GM21390 (cell line): Measurements from ENCODE around the gene GRM8.
"Not testable (repeated sequence)": the region's sequence is repeated elsewhere in the genome, so short reads cannot be mapped to it uniquely, and the experiment has no call there.

Source experiments
- ATAC-seq: cut with Tn5 transposase; IDR thresholded peaks from one replicate; pipeline ENCODE4 v1.9.1; 2021; ENCODE audit not compliant: unreplicated experiment

The GRM8 gene

GRCh38 chr7:126931581-126931980 lies 321.2 kb downstream of the GRM8 start:
- ATAC-seq, result no peak

GRCh38 chr7:126930166-126930565 lies 322.6 kb downstream of the GRM8 start:
- ATAC-seq, result no peak

GRCh38 chr7:126924477-126924876 lies 328.3 kb downstream of the GRM8 start:
- no peak for ATAC-seq

- ATAC-seq, result not testable (repeated sequence)
Measured at GRCh38 chr7:126911627-126912026, 341.1 kb downstream of the GRM8 start.

- not testable (repeated sequence) for ATAC-seq
Measured at GRCh38 chr7:126908564-126908963, 344.2 kb downstream of the GRM8 start.

- not testable (repeated sequence) for ATAC-seq
Measured at GRCh38 chr7:126907657-126908056, 345.1 kb downstream of the GRM8 start.

- not testable (repeated sequence) for ATAC-seq
Measured at GRCh38 chr7:126905255-126905654, 347.5 kb downstream of the GRM8 start.

- not testable (repeated sequence) for ATAC-seq
Measured at GRCh38 chr7:126901041-126901765, 351.5 kb downstream of the GRM8 start.

- not testable (repeated sequence) for ATAC-seq
Measured at GRCh38 chr7:126887980-126888379, 364.8 kb downstream of the GRM8 start.

- ATAC-seq, result not testable (repeated sequence)
Measured at GRCh38 chr7:126887560-126887959, 365.2 kb downstream of the GRM8 start.

GRCh38 chr7:126882730-126883129 lies 370.0 kb downstream of the GRM8 start:
- not testable (repeated sequence) for ATAC-seq

GRCh38 chr7:126881908-126882307 lies 370.8 kb downstream of the GRM8 start:
- ATAC-seq, result not testable (repeated sequence)

GRCh38 chr7:126881315-126881714 lies 371.4 kb downstream of the GRM8 start:
- no peak for ATAC-seq

- not testable (repeated sequence) for ATAC-seq
Measured at GRCh38 chr7:126876536-126876935, 376.2 kb downstream of the GRM8 start.

GRCh38 chr7:126856691-126857291 lies 395.9 kb downstream of the GRM8 start:
- ATAC-seq, result no peak

- ATAC-seq, result no peak
Measured at GRCh38 chr7:126845331-126845730, 407.4 kb downstream of the GRM8 start.

- ATAC-seq, result no peak
Measured at GRCh38 chr7:126843883-126844282, 408.9 kb downstream of the GRM8 start.

- ATAC-seq, result no peak
Measured at GRCh38 chr7:126843336-126843735, 409.4 kb downstream of the GRM8 start.

- no peak for ATAC-seq
Measured at GRCh38 chr7:126842451-126842850, 410.3 kb downstream of the GRM8 start.

GRCh38 chr7:126840869-126841268 lies 411.9 kb downstream of the GRM8 start:
- ATAC-seq, result no peak

GRCh38 chr7:126839624-126840023 lies 413.1 kb downstream of the GRM8 start:
- ATAC-seq, result no peak

GRCh38 chr7:126838194-126838593 lies 414.5 kb downstream of the GRM8 start:
- no peak for ATAC-seq
